SIG-M5 treated with dmso at 0.1 percent for 504 hours (cell line): ENCODE results near the gene EVC2.

Experiments used
- DNase-seq: peaks from one replicate; lab custom pipeline; 2025; ENCODE audit not compliant: unreplicated experiment; lab: John Stamatoyannopoulos, UW

EVC2 gene

GRCh38 chr4:5708449-5709206 lies at the start of gene EVC2:
TSS of gene EVC2 (minus strand) at chr4:5708559. CDS start at chr4:5708513, 46 bp downstream.
- DNase-seq: no peak

- DNase-seq: no peak
These were observed 49.6 kb upstream of the EVC2 start for GRCh38 chr4:5757954-5758353.

- no peak for DNase-seq
These were observed 49.2 kb upstream of the EVC2 start for GRCh38 chr4:5757536-5757935.

- no peak for DNase-seq
These were observed 48.7 kb upstream of the EVC2 start for GRCh38 chr4:5757091-5757490.

GRCh38 chr4:5756271-5756670 lies 47.9 kb upstream of the EVC2 start:
- no peak for DNase-seq

- DNase-seq: no peak
These were observed 47.3 kb upstream of the EVC2 start for GRCh38 chr4:5755679-5756078.

GRCh38 chr4:5755161-5755560 lies 46.8 kb upstream of the EVC2 start:
- no peak for DNase-seq

GRCh38 chr4:5754529-5754881 lies 46.1 kb upstream of the EVC2 start:
- DNase-seq: no peak

- no peak for DNase-seq
These were observed 45.6 kb upstream of the EVC2 start for GRCh38 chr4:5753766-5754528.

- DNase-seq: no peak
These were observed 45.0 kb upstream of the EVC2 start for GRCh38 chr4:5753366-5753765.

- no peak for DNase-seq
These were observed 44.2 kb upstream of the EVC2 start for GRCh38 chr4:5752376-5753184.

GRCh38 chr4:5751666-5752375 lies 43.5 kb upstream of the EVC2 start:
- no peak for DNase-seq

GRCh38 chr4:5750946-5751665 lies 42.7 kb upstream of the EVC2 start:
- no peak for DNase-seq

GRCh38 chr4:5750052-5750945 lies 41.9 kb upstream of the EVC2 start:
- DNase-seq: no peak

GRCh38 chr4:5749568-5749967 lies 41.2 kb upstream of the EVC2 start:
- DNase-seq: no peak

- DNase-seq: no peak
These were observed 39.5 kb upstream of the EVC2 start for GRCh38 chr4:5747738-5748375.

GRCh38 chr4:5746829-5747737 lies 38.7 kb upstream of the EVC2 start:
- DNase-seq: no peak

- DNase-seq: no peak
These were observed 37.9 kb upstream of the EVC2 start for GRCh38 chr4:5746250-5746649.
